ENCODE results near the gene TEAD1. TPM values are rescaled to one million over a fixed set of nuclear protein-coding genes. Genes with fewer than 3 reads are reported as not detected.

The TEAD1 gene
- total RNA-seq, 4 donors from 2014 or later = 71.5 to 109 (median 88.5) TPM

DNA sequence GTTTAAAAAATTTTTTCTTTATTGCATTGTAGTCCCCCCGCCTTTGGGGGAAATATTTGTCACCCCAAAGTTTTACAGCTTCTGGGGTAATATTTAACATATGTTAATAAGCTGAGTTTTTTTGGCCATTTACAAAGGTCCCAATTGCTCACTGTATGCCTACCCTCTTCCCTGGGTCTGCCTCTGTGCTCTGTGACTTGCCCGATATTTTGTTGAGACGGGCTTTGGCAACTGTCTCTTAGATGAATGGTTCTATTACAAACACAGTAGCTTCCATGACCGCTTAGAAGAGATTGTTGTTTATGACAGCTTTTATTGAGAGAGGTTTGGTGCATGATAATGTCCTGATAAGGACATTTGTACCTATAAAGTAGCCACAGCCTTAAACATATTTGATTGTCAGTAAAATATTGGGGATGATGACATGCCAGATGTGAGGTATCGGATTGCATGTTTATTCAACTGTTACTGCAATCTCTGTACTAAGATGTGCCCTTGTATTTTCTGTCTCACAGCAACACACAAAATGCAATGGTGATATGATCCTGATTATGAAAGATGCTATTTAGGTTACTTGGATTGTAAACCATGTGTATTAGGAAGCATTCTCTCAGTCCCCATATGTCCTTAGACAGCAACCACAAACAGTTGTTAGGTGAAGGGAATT is 103.1 kb downstream of the TEAD1 start:
- Histone ChIP-seq H3K27ac (no peak overlapping the region), H3K36me3 (no peaks in the 10 kb centered on the region), H3K27me3 (no peaks in the 10 kb centered on the region), H3K4me3 (replicated peaks in 1 of 3) (no peak overlapping the region), H3K9me3 (no peaks in the 10 kb centered on the region), H3K4me1 (peaks cover 11 to 14% of the 10 kb centered on the region in 2 donors)
- TF ChIP-seq CTCF (IDR thresholded peaks at IDR 0.05) (no peak), POLR2A (IDR thresholded peaks at IDR 0.05) (no peak)
- DNase-seq = no peak
- WGBS, 2 donors = 94 to 95% methylated on average over 5 of the region's 5 CpGs
- intact Hi-C loops (cut with DNase I) = no loop called here

- H3K9me3 ChIP-seq = no peaks in the 10 kb centered on the region
- no peaks in the 10 kb centered on the region for H3K27me3 ChIP-seq
- intact Hi-C loops (cut with DNase I) = no loop called here
- H3K36me3 ChIP-seq = no peaks in the 10 kb centered on the region
- TF ChIP-seq POLR2A (IDR thresholded peaks at IDR 0.05) = no peak
- no peak for TF ChIP-seq CTCF (IDR thresholded peaks at IDR 0.05)
- H3K4me3 ChIP-seq (replicated peaks in 1 of 3) = no peak overlapping the region
- no peak for DNase-seq
- H3K27ac ChIP-seq = peak overlapping the region in 2 of 3 donors; percentile 2 to 7
- H3K4me1 ChIP-seq = peaks cover 11 to 14% of the 10 kb centered on the region in 2 donors
- WGBS, 2 donors = 45 to 51% methylated on average over 2 of the region's 2 CpGs
Observed at GRCh38 chr11:12778240-12778905, 104.2 kb downstream of the TEAD1 start.

- 93 to 96% methylated on average over 2 of the region's 2 CpGs for WGBS, 2 donors
- no peak overlapping the region for H3K27ac ChIP-seq
- no peak overlapping the region for H3K4me3 ChIP-seq (replicated peaks in 1 of 3)
- no peak for TF ChIP-seq CTCF (IDR thresholded peaks at IDR 0.05)
- TF ChIP-seq POLR2A (IDR thresholded peaks at IDR 0.05) = no peak
- intact Hi-C loops (cut with DNase I) = no loop called here
- no peaks in the 10 kb centered on the region for H3K36me3 ChIP-seq
- H3K4me1 ChIP-seq = peaks cover 1 to 5% of the 10 kb centered on the region in 2 donors
- no peak for DNase-seq
- no peaks in the 10 kb centered on the region for H3K27me3 ChIP-seq
- H3K9me3 ChIP-seq = no peaks in the 10 kb centered on the region
Observed at GRCh38 chr11:12783765-12784164, 109.5 kb downstream of the TEAD1 start.

DNA sequence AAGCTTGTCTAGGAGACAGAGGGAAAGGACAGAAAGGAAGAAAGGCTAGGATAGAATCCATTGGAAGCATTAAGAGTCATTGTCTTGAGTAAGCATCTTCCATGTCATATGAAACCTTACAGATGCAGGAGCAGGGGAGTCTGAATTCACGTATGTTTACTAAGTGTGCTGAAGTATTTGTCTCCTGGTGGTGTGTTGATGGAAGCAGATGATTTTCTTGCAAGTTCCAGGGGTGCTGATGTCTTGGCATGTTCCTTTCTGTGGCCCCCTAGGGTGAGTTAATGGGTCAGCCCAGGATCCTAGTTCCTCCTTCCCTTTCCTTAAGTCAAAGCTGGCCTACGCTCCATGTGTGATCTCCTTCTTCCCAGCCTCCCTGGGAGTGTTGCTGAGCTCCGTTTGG is 110.2 kb downstream of the TEAD1 start:
- intact Hi-C loops (cut with DNase I) = no loop called here
- no peak for DNase-seq
- Histone ChIP-seq H3K4me3 (replicated peaks in 1 of 3) (no peak overlapping the region), H3K27me3 (no peaks in the 10 kb centered on the region), H3K9me3 (no peaks in the 10 kb centered on the region), H3K4me1 (no peaks in the 10 kb centered on the region), H3K27ac (no peak overlapping the region), H3K36me3 (no peaks in the 10 kb centered on the region)
- no peak for TF ChIP-seq CTCF (IDR thresholded peaks at IDR 0.05)
- no peak for TF ChIP-seq POLR2A (IDR thresholded peaks at IDR 0.05)
- 33% methylated on average over 3 of the region's 3 CpGs for WGBS, 2 donors

DNA sequence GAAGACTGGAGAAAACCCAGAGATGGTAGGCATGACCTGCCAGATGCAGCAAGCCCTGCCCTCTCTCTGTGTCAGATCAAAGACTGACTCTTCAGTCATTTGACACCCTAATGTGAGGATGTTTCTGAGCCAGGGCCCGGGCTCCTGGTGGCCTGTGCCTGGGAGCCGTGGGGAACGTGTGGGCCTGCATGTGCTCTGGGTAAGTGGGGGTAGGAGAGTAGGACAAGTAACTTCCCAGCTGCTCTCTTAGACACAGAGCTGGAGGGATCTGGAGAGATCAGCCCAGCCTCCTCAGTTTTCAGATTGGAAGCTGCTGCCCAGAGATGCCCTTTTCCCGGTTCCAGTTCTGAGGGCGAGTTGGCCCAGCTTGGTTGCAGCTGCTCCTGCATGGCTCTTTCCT is 110.8 kb downstream of the TEAD1 start:
- H3K27ac ChIP-seq = no peak overlapping the region
- WGBS, 2 donors = 93 to 100% methylated on average over 1 to 5 of the region's 5 CpGs
- no peaks in the 10 kb centered on the region for H3K36me3 ChIP-seq
- intact Hi-C loops (cut with DNase I) = no loop called here
- TF ChIP-seq CTCF (IDR thresholded peaks at IDR 0.05) (no peak), POLR2A (IDR thresholded peaks at IDR 0.05) (no peak)
- H3K27me3 ChIP-seq = no peaks in the 10 kb centered on the region
- no peak overlapping the region for H3K4me3 ChIP-seq (replicated peaks in 1 of 3)
- DNase-seq = no peak
- H3K4me1 ChIP-seq = no peaks in the 10 kb centered on the region
- no peaks in the 10 kb centered on the region for H3K9me3 ChIP-seq
